Esophagus squamous epithelium (tissue), 5 donors: ENCODE data around the gene PPP2R1A. TPM values are rescaled to one million over a fixed set of nuclear protein-coding genes. Genes with fewer than 3 reads are reported as not detected.
"Not testable (repeated sequence)": the region's sequence is repeated elsewhere in the genome, so short reads cannot be mapped to it uniquely, and the experiment has no call there.

Experiments used
- DNase-seq: peaks from one replicate; lab custom pipeline; 2025; lab: John Stamatoyannopoulos, UW
- H3K27ac ChIP-seq, 4 donors: fragments of 200-600 bp; sonication (generic); one replicate each; pipeline ENCODE4 v1.5.1; 2016 to 2019; ENCODE audit warnings: mild to moderate bottlenecking in 1 of 4
- H3K27me3 ChIP-seq, 4 donors: fragments of 200-600 bp; sonication (generic); 1 replicate in 3 of 4; 2 replicates in 1 of 4; pipeline versions ENCODE4 v1.5.1 to v1.6.0; 2017 to 2021; ENCODE audit warnings: antibody characterized with exemption in 1 of 4
- H3K36me3 ChIP-seq, 3 donors: fragments of 200-600 bp; sonication (generic); one replicate each; pipeline ENCODE4 v1.5.1; 2016 to 2019
- H3K4me1 ChIP-seq, 3 donors: fragments of 200-600 bp; sonication (generic); one replicate each; pipeline ENCODE4 v1.5.1; 2017 to 2019
- H3K4me3 ChIP-seq, 4 donors: fragments of 200-600 bp; sonication (generic); 1 replicate in 3 of 4; 2 replicates in 1 of 4; pipeline ENCODE4 v1.5.1; 2016 to 2019; ENCODE audit warnings: mild to moderate bottlenecking in 2 of 4, moderate library complexity in 1 of 4
- H3K9me3 ChIP-seq, 3 donors: fragments of 200-600 bp; sonication (generic); one replicate each; pipeline ENCODE4 v1.5.1; 2016 to 2019
- CTCF ChIP-seq, 6 experiments: fragments of 450-650 bp in 4 of 6; fragments of 200-600 bp in 2 of 6; sonication (generic) in 2 of 6; IDR thresholded peaks; one replicate each; pipeline ENCODE4 v1.5.1; 2016 to 2019; ENCODE audit warnings: antibody characterized with exemption in 6 of 6, mild to moderate bottlenecking in 4 of 6, moderate library complexity in 4 of 6
- POLR2A ChIP-seq, 4 donors: fragments of 450-650 bp; IDR thresholded peaks; one replicate each; pipeline ENCODE4 v1.6.1; 2017; ENCODE audit warnings: antibody characterized with exemption in 4 of 4, mild to moderate bottlenecking in 4 of 4, moderate library complexity in 3 of 4
- whole genome bisulfite sequencing, 2 donors: methylation state at CpG; one replicate each; pipeline ENCODE4 v1.1.5; 2018; 5-methylcytosine and 5-hydroxymethylcytosine counted together
- intact Hi-C: fragments of 100-400 bp; cut with DNase I; formaldehyde crosslinking; loops from one replicate; pipeline ENCODE4 v1.15.0; 2022
- total RNA-seq, 4 donors: library from RNA; depleted of rRNA; stranded (reverse); fragments of >200 nt; gene quantifications; one replicate each; pipeline ENCODE4 v1.1.0, GENCODE V29; 2016
- donor health status: DM: yes; HTN: yes; CAD: no.

PPP2R1A gene
- total RNA-seq, 4 donors from 2014 or later: 126 to 225 (median 152) TPM

DNA sequence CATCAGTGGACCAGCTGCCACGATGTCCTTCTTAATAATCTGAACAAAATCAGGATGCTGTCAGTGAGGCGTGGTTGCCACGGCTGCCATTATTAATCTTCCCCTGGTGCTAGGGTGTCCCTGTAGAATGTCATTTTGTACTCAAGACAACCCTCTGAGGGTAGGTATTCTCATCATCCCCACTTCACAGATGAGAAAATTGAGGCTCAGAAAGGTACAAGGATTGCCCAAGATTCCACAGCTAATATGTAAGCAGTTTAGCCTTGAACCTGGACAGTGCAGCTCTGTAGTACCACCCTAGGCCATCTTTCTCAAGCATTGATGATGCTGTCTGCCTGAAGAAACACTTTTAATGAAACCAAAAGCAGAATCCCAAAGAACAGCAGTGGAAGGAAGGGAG is 8.1 kb downstream of the PPP2R1A start:
- Histone ChIP-seq H3K27me3 (no peaks in the 10 kb centered on the region), H3K27ac (no peak overlapping the region), H3K9me3 (no peaks in the 10 kb centered on the region), H3K4me1 (peaks cover 7 to 86% (median 22%) of the 10 kb centered on the region in 3 donors), H3K4me3 (no peak overlapping the region), H3K36me3 (peaks cover 9 to 74% (median 15%) of the 10 kb centered on the region in 3 donors)
- intact Hi-C loops: no loop called here
- WGBS, 2 donors: 76 to 79% methylated on average over 3 of the region's 3 CpGs
- TF ChIP-seq POLR2A (IDR thresholded peaks at IDR 0.05) (no peak), CTCF (IDR thresholded peaks at IDR 0.05) (no peak)
- no peak for DNase-seq

GRCh38 chr19:52198678-52199077 is 8.8 kb downstream of the PPP2R1A start:
- H3K36me3 ChIP-seq: peaks cover 15 to 74% (median 16%) of the 10 kb centered on the region in 3 donors
- TF ChIP-seq POLR2A (IDR thresholded peaks at IDR 0.05) (no peak), CTCF (IDR thresholded peaks at IDR 0.05) (no peak)
- peaks cover 7 to 79% (median 18%) of the 10 kb centered on the region in 3 donors for H3K4me1 ChIP-seq
- intact Hi-C loops: no loop called here
- WGBS, 2 donors: 24 to 59% methylated on average over 3 of the region's 3 CpGs
- H3K4me3 ChIP-seq: no peak overlapping the region
- no peaks in the 10 kb centered on the region for H3K27me3 ChIP-seq
- no peaks in the 10 kb centered on the region for H3K9me3 ChIP-seq
- DNase-seq: no peak
- H3K27ac ChIP-seq: peak overlapping the region in 1 of 4 donors; percentile 70

DNA sequence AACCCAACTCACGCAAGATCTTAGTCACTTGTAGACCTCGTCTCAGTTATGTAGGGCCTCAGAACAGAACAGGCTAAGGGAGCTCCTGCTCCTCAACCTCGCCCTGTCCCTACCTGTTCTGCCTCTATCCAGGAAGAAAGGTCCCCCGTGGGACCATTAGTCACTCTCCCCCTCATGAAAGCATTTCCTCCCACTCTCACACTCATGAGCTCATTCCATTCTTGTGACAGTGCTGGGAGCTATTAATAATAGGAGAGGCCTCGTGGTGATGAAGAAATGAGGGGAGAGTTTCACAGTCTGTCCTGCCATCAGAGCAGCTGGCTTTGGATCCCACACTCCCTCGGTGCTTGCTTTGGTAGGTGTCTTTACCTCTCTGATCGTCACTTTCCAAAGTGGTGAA is 10.2 kb downstream of the PPP2R1A start:
- no peak for DNase-seq
- Histone ChIP-seq H3K27me3 (no peaks in the 10 kb centered on the region), H3K4me3 (no peak overlapping the region), H3K4me1 (peaks cover 0 to 67% (median 14%) of the 10 kb centered on the region in 3 donors), H3K9me3 (no peaks in the 10 kb centered on the region), H3K36me3 (peaks cover 16 to 81% (median 18%) of the 10 kb centered on the region in 3 donors), H3K27ac (peak overlapping the region; percentile 14 to 70 (median 62))
- WGBS, 2 donors: 41 to 47% methylated on average over 5 to 7 of the region's 7 CpGs
- TF ChIP-seq POLR2A (IDR thresholded peaks at IDR 0.05) (no peak), CTCF (IDR thresholded peaks at IDR 0.05) (no peak)
- intact Hi-C loops: no loop called here

- DNase-seq, H3K4me3 ChIP-seq, intact Hi-C loops, H3K9me3 ChIP-seq, H3K27me3 ChIP-seq: not testable (repeated sequence)
- Histone ChIP-seq H3K4me1 (peaks cover 0 to 61% (median 14%) of the 10 kb centered on the region in 3 donors), H3K36me3 (peaks cover 19 to 81% (median 20%) of the 10 kb centered on the region in 3 donors), H3K27ac (peak overlapping the region in 3 of 4 donors; percentile 61 to 70 (median 64))
- WGBS, 2 donors: 87 to 89% methylated on average over 17 of the region's 17 CpGs
These were observed 11.0 kb downstream of the PPP2R1A start for GRCh38 chr19:52200755-52201391.

DNA sequence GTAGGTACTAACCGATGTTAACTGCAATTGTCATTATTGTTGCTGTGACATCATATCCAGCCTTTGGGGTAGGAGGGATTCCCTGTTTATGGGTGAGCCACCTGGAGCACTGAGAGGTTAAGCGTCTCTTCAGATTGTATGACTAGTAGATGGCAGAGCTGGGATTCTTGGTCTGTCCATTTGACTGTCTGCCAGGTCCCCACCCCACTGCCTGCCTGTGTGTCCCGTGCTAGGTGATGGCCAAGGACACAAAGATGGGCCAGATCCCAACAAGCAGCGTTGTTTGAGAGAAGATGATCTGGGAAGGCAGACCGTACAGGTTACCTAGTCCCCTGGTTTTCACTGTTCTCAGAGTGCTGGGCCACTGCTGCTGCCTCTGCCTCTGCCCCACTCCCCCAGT is 16.6 kb downstream of the PPP2R1A start:
- peaks cover 28 to 100% (median 37%) of the 10 kb centered on the region in 3 donors for H3K36me3 ChIP-seq
- no peak for TF ChIP-seq POLR2A (IDR thresholded peaks at IDR 0.05)
- TF ChIP-seq CTCF (IDR thresholded peaks at IDR 0.05): no peak
- no peak for DNase-seq
- no peak overlapping the region for H3K27ac ChIP-seq
- no peak overlapping the region for H3K4me3 ChIP-seq
- H3K9me3 ChIP-seq: no peaks in the 10 kb centered on the region
- H3K27me3 ChIP-seq: no peaks in the 10 kb centered on the region
- WGBS, 2 donors: 80 to 85% methylated on average over 3 to 4 of the region's 5 CpGs
- peaks cover 0 to 6% (median 0%) of the 10 kb centered on the region in 3 donors for H3K4me1 ChIP-seq
- intact Hi-C loops: no loop called here
